HG02885 (cell line): ENCODE results near the gene PWP2.
"Not testable (repeated sequence)": the region's sequence is repeated elsewhere in the genome, so short reads cannot be mapped to it uniquely, and the experiment has no call there.

Experiments
- ATAC-seq: cut with Tn5 transposase; IDR thresholded peaks from one replicate; pipeline ENCODE4 v1.9.1; 2021; ENCODE audit warnings: mild to moderate bottlenecking; ENCODE audit not compliant: unreplicated experiment, poor library complexity

The PWP2 gene

GRCh38 chr21:44127827-44128226 is 20.6 kb downstream of the PWP2 start:
- not testable (repeated sequence) for ATAC-seq

- ATAC-seq = not testable (repeated sequence)
These were observed 26.5 kb downstream of the PWP2 start for GRCh38 chr21:44133715-44134057.

- not testable (repeated sequence) for ATAC-seq
These were observed 27.5 kb downstream of the PWP2 start for GRCh38 chr21:44134732-44135131.

- ATAC-seq = not testable (repeated sequence)
These were observed 30.8 kb downstream of the PWP2 start for GRCh38 chr21:44138039-44138438.

GRCh38 chr21:44139787-44140551 is 32.8 kb downstream of the PWP2 start:
- not testable (repeated sequence) for ATAC-seq

- not testable (repeated sequence) for ATAC-seq
These were observed 33.3 kb downstream of the PWP2 start for GRCh38 chr21:44140552-44140932.

GRCh38 chr21:44142470-44142869 is 35.3 kb downstream of the PWP2 start:
- not testable (repeated sequence) for ATAC-seq

- not testable (repeated sequence) for ATAC-seq
These were observed 36.2 kb downstream of the PWP2 start for GRCh38 chr21:44143380-44143779.

- not testable (repeated sequence) for ATAC-seq
These were observed 36.8 kb downstream of the PWP2 start for GRCh38 chr21:44143996-44144395.

GRCh38 chr21:44144784-44145602 is 37.8 kb downstream of the PWP2 start:
- not testable (repeated sequence) for ATAC-seq

GRCh38 chr21:44145616-44146015 is 38.4 kb downstream of the PWP2 start:
- not testable (repeated sequence) for ATAC-seq

GRCh38 chr21:44147108-44147507 is 39.9 kb downstream of the PWP2 start:
- not testable (repeated sequence) for ATAC-seq

GRCh38 chr21:44150255-44150654 is 43.1 kb downstream of the PWP2 start:
- ATAC-seq = not testable (repeated sequence)

GRCh38 chr21:44153214-44153888 is 46.2 kb downstream of the PWP2 start:
- ATAC-seq = not testable (repeated sequence)

GRCh38 chr21:44153889-44154228 is 46.7 kb downstream of the PWP2 start:
- not testable (repeated sequence) for ATAC-seq

- peak; percentile 20 for ATAC-seq
These were observed 47.6 kb downstream of the PWP2 start for GRCh38 chr21:44154816-44155230.

- peak; percentile 53 for ATAC-seq
These were observed 48.2 kb downstream of the PWP2 start for GRCh38 chr21:44155231-44155993.

- ATAC-seq = not testable (repeated sequence)
These were observed 48.8 kb downstream of the PWP2 start for GRCh38 chr21:44155994-44156380.

GRCh38 chr21:44157439-44158081 is 50.4 kb downstream of the PWP2 start:
- ATAC-seq = not testable (repeated sequence)

GRCh38 chr21:44158082-44158468 is 50.9 kb downstream of the PWP2 start:
- not testable (repeated sequence) for ATAC-seq
